Effector memory CD4-positive, alpha-beta T cell (primary cell): ENCODE results near the gene STK24.
A peak's percentile ranks its signal among the peaks of the same experiment; 100 is the strongest.

ENCODE experiments used
- DNase-seq, 3 donors: peaks; one replicate each; pipeline ENCODE4 v3.0.0-alpha.2; 2020
- H3K27ac ChIP-seq: 2 replicates; pipeline ENCODE4 v1.7.0; 2013; ENCODE audit warnings: mild to moderate bottlenecking, low read length, moderate library complexity; ENCODE audit not compliant: insufficient read depth, poor library complexity, severe bottlenecking
- H3K27me3 ChIP-seq: replicated peaks from 2 replicates; pipeline ENCODE4 v1.7.0; 2013; ENCODE audit warnings: mild to moderate bottlenecking, low read length; ENCODE audit not compliant: insufficient read depth, control insufficient read depth, poor library complexity, severe bottlenecking
- H3K36me3 ChIP-seq: 2 replicates; pipeline ENCODE4 v1.7.0; 2013; ENCODE audit warnings: mild to moderate bottlenecking, low read length, moderate library complexity; ENCODE audit not compliant: control insufficient read depth, insufficient read depth
- H3K4me1 ChIP-seq: 2 replicates; pipeline ENCODE4 v1.7.0; 2013; ENCODE audit warnings: low read length, mild to moderate bottlenecking; ENCODE audit not compliant: control insufficient read depth, insufficient read depth, poor library complexity, severe bottlenecking
- H3K4me3 ChIP-seq: 2 replicates; pipeline ENCODE4 v1.7.0; 2013; ENCODE audit warnings: low read length, low read depth, mild to moderate bottlenecking; ENCODE audit not compliant: insufficient read depth, poor library complexity, severe bottlenecking
- H3K9me3 ChIP-seq: 2 replicates; pipeline ENCODE4 v1.7.0; 2013; ENCODE audit warnings: mild to moderate bottlenecking, low read length, moderate library complexity; ENCODE audit not compliant: control insufficient read depth

The STK24 gene

GRCh38 chr13:98468361-98468760 lies 108.5 kb downstream of the STK24 start:
- H3K27ac ChIP-seq: no peak overlapping the region
- H3K27me3 ChIP-seq: no peaks in the 10 kb centered on the region
- H3K4me3 ChIP-seq: no peak overlapping the region
- H3K4me1 ChIP-seq: no peaks in the 10 kb centered on the region
- H3K36me3 ChIP-seq: peaks cover 75% of the 10 kb centered on the region
- DNase-seq: no peak
- H3K9me3 ChIP-seq: no peaks in the 10 kb centered on the region

DNA sequence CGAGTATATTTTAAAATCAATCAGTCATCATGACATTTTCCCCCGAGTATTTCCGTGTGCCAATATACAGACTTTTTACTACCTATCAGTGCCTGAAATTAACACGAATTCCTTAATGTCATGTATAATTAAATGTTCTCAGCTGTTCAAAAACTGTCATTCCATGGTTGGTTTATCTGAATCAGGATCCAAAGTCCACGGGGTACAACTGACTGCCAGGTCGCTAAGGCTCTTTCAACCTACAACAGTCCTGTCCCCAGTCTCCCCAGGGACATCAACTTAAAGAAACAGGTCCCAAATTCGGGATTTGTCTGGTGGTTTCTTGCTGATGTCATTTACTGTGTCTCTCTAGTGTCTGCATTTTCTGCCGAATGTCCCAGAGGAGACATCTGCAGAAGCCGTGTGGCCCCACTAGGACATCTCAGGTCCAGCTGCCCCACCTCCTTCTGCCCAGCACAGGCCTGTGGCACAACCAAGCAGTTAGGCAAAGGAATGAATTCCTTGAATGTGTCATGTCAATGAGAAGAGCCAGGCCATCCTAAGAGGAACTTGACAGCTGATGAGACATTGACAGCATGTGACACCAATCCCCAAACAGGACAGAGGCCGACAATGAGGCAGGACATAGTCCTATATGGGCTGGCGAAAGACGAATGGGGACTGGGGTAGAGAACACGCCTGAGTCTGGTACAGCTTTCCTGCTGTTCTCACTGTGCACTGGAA lies 109.5 kb downstream of the STK24 start:
- Histone ChIP-seq H3K4me1 (no peaks in the 10 kb centered on the region), H3K27ac (no peak overlapping the region), H3K27me3 (no peaks in the 10 kb centered on the region), H3K9me3 (no peaks in the 10 kb centered on the region), H3K36me3 (peaks cover 80% of the 10 kb centered on the region), H3K4me3 (no peak overlapping the region)
- DNase-seq: no peak

GRCh38 chr13:98466634-98467236 lies 110.2 kb downstream of the STK24 start:
- H3K27me3 ChIP-seq: no peaks in the 10 kb centered on the region
- H3K4me1 ChIP-seq: no peaks in the 10 kb centered on the region
- H3K36me3 ChIP-seq: peaks cover 80% of the 10 kb centered on the region
- H3K4me3 ChIP-seq: no peak overlapping the region
- no peak overlapping the region for H3K27ac ChIP-seq
- H3K9me3 ChIP-seq: no peaks in the 10 kb centered on the region
- peak in 2 of 3 donors; percentile 18 to 20 for DNase-seq

DNA sequence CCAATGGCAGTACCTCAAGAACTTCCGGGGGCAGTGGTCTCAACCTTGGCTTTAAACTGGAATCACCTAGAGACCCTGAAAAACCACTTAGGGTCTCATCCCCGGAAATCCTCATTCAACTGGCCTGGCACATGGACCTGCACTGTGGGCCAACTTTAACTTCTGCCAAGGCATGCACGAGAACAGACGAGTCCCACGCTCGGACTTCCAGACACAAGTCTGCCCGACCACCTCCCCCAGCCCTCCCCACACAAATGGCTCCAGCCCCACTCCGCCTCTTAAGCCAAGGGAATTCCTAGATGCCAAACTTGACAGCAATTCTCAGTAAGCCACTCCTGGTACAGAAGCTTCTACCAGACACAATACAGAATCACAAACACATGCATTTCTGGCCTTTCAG lies 114.0 kb downstream of the STK24 start:
- H3K27me3 ChIP-seq: no peaks in the 10 kb centered on the region
- H3K9me3 ChIP-seq: no peaks in the 10 kb centered on the region
- H3K27ac ChIP-seq: peak overlapping the region; percentile 13
- peaks cover 85% of the 10 kb centered on the region for H3K36me3 ChIP-seq
- no peak overlapping the region for H3K4me3 ChIP-seq
- DNase-seq: no peak
- no peaks in the 10 kb centered on the region for H3K4me1 ChIP-seq

DNA sequence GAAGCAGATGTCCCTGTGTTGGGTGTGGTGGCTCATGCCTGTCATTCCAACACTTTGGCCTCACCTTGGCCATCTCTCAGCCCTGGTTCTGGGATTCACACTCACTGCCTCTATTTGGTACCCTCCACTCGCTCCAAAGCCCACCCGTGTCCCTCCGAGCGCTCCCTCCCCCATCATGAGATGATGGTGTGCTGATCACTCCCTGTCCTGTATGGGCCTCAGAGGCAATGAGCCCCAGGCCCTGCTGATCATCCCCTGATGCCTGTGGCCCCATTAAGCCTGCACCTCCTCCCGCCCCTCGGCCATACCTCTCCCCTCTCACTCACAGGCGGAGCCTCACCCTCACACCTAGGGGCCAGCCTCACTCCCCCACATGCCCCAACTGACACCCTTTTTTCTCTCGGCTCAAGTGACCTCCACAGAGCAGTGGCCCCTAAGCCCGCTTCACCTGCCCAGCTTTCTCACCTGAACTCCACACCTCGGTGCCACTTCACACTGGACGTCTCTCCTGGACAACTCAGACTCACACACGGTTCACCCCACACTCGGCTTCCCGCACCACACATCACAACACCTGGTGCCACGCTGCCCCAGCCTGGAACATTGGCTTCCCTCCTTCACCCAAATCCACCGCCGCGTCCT lies 114.5 kb downstream of the STK24 start:
- Histone ChIP-seq H3K27me3 (no peaks in the 10 kb centered on the region), H3K4me1 (no peaks in the 10 kb centered on the region), H3K36me3 (peaks cover 85% of the 10 kb centered on the region), H3K9me3 (no peaks in the 10 kb centered on the region), H3K4me3 (no peak overlapping the region), H3K27ac (no peak overlapping the region)
- no peak for DNase-seq

DNA sequence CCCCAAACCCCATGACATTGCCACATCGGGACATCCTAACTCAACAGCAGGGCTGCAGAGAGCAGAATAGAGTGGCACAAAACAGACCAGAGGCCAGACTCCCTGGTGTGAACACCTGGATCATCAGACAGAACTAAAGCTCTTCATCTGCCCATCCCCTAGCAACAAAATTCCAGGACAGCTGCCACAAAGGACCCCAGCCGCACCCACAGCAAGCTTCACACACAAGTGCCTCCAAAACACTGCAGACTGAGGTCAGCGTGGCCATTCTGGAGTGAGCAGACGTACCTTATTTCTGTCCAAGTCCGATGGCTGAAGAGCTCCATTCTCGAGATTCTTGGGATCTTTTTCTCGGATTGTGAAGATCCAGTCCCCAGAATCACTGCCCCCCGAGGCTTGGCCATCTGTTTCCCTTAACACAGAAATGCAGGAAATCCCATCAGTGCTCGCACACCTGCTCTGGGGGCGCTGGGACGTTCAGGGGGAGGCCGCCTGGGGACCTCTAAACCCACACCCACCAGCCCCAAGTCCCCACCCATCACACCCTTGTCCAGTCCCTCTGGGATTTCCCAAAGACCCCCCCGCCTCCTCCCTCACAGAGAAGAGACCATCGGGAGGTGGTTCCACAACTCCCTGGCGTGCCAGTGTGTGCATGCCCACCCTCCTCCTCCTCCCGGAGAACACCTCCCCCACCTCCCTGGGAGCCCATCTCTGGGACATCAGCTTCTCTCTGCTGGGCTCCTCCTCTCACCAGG lies 115.2 kb downstream of the STK24 start:
- DNase-seq: no peak
- H3K9me3 ChIP-seq: no peaks in the 10 kb centered on the region
- H3K4me1 ChIP-seq: no peaks in the 10 kb centered on the region
- H3K27me3 ChIP-seq: no peaks in the 10 kb centered on the region
- no peak overlapping the region for H3K27ac ChIP-seq
- no peak overlapping the region for H3K4me3 ChIP-seq
- peaks cover 90% of the 10 kb centered on the region for H3K36me3 ChIP-seq

- no peak overlapping the region for H3K4me3 ChIP-seq
- H3K27ac ChIP-seq: no peak overlapping the region
- no peaks in the 10 kb centered on the region for H3K4me1 ChIP-seq
- H3K36me3 ChIP-seq: peaks cover 91% of the 10 kb centered on the region
- DNase-seq: no peak
- H3K9me3 ChIP-seq: no peaks in the 10 kb centered on the region
- H3K27me3 ChIP-seq: no peaks in the 10 kb centered on the region
These were observed 116.4 kb downstream of the STK24 start for GRCh38 chr13:98460516-98460915.

GRCh38 chr13:98459721-98460370 lies 117.1 kb downstream of the STK24 start:
- Histone ChIP-seq H3K9me3 (no peaks in the 10 kb centered on the region), H3K4me1 (no peaks in the 10 kb centered on the region), H3K36me3 (peaks cover 90% of the 10 kb centered on the region), H3K27me3 (no peaks in the 10 kb centered on the region), H3K4me3 (no peak overlapping the region), H3K27ac (no peak overlapping the region)
- DNase-seq: no peak

DNA sequence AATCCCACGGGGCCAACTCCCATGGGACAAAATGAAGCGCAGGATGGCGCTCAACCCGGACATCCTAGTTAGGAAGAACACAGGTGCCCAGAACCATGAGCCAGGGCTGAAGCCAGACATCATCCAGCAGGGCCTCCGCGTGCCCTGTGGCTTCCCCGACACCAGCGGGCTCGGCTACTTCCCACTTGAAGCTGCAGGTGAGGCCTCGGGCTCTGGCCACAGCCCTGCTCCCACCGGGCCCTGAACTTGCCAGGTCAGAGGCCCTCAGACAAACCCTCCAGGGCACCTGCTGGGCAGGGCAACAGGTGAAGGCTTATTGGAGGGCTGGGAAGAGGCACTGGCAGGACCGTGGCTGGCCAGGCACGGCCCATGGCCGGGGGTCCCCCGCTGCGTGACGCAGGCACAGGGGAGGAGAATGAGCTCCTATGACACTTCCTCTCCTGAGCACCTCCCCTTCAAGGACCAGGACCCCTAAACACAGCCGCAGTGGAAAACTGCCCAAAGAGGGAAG lies 117.7 kb downstream of the STK24 start:
- no peak overlapping the region for H3K4me3 ChIP-seq
- no peaks in the 10 kb centered on the region for H3K27me3 ChIP-seq
- no peaks in the 10 kb centered on the region for H3K9me3 ChIP-seq
- H3K27ac ChIP-seq: no peak overlapping the region
- no peaks in the 10 kb centered on the region for H3K4me1 ChIP-seq
- H3K36me3 ChIP-seq: peaks cover 95% of the 10 kb centered on the region
- DNase-seq: no peak
